Stomach (tissue), 4 donors: ENCODE results near the gene PCDHGA1.
A peak's percentile ranks its signal among the peaks of the same experiment; 100 is the strongest.
"Not testable (repeated sequence)": the region's sequence is repeated elsewhere in the genome, so short reads cannot be mapped to it uniquely, and the experiment has no call there.

Experiments
- EP300 ChIP-seq: sonication (generic); formaldehyde crosslinking; IDR thresholded peaks from one replicate; pipeline ENCODE4 v1.6.1; 2017; ENCODE audit warnings: antibody characterized with exemption
- POLR2A ChIP-seq, 4 donors: fragments of 450-650 bp; IDR thresholded peaks; one replicate each; pipeline ENCODE4 v1.6.1; 2016; ENCODE audit warnings: antibody characterized with exemption in 4 of 4, control low read depth in 2 of 4, mild to moderate bottlenecking in 1 of 4, moderate library complexity in 1 of 4
- POLR2AphosphoS5 ChIP-seq, 3 donors: sonication (generic); formaldehyde crosslinking; IDR thresholded peaks; one replicate each; pipeline ENCODE4 v1.6.1; 2016; ENCODE audit warnings: antibody characterized with exemption in 3 of 3
- TF ChIP-seq, protein P1 (sequence below), 7 experiments: fragments of 450-650 bp in 4 of 7; fragments of 200-600 bp in 3 of 7; sonication (generic) in 3 of 7; IDR thresholded peaks; one replicate each; pipeline ENCODE4 v1.5.1; 2016 to 2019; ENCODE audit warnings: antibody characterized with exemption in 7 of 7, control low read depth in 2 of 7, mild to moderate bottlenecking in 1 of 7

DNA sequence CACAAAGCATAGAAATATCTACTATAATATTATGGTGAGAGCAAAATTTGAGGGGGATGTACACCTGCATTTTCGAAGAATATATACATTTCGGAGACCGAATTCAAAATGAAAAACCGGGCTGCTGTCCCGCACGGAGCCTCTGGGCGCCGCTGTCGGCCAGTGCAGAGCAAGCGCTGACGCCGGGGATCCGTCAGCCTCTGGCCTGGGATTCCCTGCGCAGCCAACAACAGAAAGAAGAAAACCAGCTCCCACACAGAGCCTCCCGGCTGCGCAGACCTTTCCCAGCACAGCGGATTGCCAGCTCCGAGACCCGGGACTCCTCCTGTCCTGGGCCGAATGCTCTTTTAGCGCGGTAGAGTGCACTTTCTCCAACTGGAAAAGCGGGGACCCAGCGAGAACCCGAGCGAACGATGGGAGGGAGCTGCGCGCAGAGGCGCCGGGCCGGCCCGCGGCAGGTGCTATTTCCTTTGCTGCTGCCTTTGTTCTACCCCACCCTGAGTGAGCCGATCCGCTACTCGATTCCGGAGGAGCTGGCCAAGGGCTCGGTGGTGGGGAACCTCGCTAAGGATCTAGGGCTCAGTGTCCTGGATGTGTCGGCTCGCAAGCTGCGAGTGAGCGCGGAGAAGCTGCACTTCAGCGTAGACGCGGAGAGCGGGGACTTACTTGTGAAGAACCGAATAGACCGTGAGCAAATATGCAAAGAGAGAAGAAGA is 77.6 kb downstream of the PCDHGA1 start, which contains the start of gene PCDHGB6:
- TF ChIP-seq, protein P1, sequence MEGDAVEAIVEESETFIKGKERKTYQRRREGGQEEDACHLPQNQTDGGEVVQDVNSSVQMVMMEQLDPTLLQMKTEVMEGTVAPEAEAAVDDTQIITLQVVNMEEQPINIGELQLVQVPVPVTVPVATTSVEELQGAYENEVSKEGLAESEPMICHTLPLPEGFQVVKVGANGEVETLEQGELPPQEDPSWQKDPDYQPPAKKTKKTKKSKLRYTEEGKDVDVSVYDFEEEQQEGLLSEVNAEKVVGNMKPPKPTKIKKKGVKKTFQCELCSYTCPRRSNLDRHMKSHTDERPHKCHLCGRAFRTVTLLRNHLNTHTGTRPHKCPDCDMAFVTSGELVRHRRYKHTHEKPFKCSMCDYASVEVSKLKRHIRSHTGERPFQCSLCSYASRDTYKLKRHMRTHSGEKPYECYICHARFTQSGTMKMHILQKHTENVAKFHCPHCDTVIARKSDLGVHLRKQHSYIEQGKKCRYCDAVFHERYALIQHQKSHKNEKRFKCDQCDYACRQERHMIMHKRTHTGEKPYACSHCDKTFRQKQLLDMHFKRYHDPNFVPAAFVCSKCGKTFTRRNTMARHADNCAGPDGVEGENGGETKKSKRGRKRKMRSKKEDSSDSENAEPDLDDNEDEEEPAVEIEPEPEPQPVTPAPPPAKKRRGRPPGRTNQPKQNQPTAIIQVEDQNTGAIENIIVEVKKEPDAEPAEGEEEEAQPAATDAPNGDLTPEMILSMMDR (IDR thresholded peaks at IDR 0.05), result peak in 3 of 7 experiments; percentile 23 to 30 (median 29)
- not testable (repeated sequence) for TF ChIP-seq POLR2A (IDR thresholded peaks at IDR 0.05); EP300; POLR2AphosphoS5 (IDR thresholded peaks at IDR 0.05)
